GM18873 (cell line): ENCODE data around the gene LTC4S.
A peak's percentile ranks its signal among the peaks of the same experiment; 100 is the strongest.

ENCODE experiments used
- ATAC-seq: cut with Tn5 transposase; IDR thresholded peaks from one replicate; pipeline ENCODE4 v1.9.1; 2021; ENCODE audit warnings: mild to moderate bottlenecking, moderate library complexity, moderate number of reproducible peaks; ENCODE audit not compliant: unreplicated experiment, low FRiP score

Gene LTC4S

DNA sequence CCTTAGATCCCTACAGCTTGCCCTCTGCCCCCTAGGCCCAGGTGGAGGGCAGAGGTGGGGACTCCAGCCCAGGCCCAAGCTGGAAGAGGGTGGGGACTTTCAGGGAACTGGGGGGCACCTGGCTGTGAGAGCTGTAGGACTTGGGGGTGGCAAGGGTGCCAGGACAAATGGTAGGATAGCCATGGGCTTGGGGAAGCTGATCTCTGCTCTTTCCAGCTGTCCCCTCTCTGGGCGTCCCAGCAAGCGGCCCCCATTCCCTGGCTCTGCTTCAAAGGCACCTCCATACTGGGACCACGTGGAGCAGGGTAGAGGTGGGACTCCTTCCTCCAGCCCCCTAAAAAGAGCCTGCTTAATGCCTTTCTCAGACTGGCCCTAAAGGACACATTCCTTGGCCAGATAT is 385 bp downstream of the LTC4S start:
- ATAC-seq, result no peak

DNA sequence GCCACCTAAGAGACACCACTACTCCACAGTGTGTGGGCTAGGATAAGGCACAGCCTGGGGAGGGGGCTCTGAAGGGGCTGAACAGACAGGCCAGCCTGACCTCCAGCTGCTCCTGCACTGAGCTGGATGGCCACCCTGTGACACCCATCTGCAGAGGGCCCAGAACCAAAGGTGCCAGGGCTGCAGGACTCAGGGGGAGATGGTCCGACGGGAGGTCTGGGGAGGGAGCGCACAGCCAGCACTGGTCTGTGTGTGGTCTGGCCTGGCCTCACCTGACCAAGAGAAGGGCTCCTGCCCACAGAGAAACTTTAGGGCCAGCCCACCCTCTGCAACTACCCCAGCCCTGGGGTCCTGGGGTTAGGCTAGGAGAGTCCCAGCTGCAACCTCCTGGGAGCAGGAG is 789 bp downstream of the LTC4S start:
- ATAC-seq, result no peak

DNA sequence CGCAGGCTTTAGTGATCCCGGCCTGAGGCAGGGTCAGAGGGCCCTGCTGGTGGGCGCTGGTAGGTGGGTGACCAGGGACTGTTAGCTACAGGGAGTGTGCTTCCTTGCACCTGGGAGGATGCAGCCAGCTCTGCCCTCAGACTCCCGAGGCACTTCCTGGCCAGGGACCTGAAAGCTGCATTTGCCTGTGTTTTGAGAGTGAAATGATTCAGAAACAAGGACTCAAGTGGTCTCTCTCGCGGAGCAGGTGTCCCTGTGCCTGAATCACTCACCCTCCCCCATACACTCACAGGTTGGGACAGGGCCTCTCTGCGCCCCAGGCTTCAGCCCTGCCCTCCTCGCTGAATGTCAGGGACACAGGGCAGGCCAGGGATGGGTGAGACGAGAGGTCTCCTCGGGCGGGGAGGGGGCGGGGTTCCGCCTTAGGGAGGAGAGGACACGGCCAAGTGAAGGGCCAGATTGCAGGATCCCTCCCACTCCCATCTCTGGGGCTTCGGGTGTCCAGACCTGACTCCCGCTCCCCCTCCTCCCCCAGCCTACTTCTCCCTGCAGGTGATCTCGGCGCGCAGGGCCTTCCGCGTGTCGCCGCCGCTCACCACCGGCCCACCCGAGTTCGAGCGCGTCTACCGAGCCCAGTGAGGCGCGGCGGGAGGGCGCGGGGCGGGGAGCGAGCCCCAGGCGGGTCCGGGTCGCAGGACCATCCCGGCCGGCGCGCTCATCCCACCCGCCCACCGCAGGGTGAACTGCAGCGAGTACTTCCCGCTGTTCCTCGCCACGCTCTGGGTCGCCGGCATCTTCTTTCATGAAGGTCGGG is 1.5 kb downstream of the LTC4S start:
- ATAC-seq, result no peak

GRCh38 chr5:179795863-179796833 is 2.4 kb downstream of the LTC4S start:
- ATAC-seq, result peak; percentile 66

- no peak for ATAC-seq
Observed at GRCh38 chr5:179796877-179797608, 3.3 kb downstream of the LTC4S start.

- ATAC-seq, result no peak
Observed at GRCh38 chr5:179797741-179798140, 4.0 kb downstream of the LTC4S start.

- no peak for ATAC-seq
Observed at GRCh38 chr5:179798144-179798770, 4.5 kb downstream of the LTC4S start.

GRCh38 chr5:179798771-179799643 is 5.2 kb downstream of the LTC4S start:
- ATAC-seq, result no peak

- ATAC-seq, result no peak
Observed at GRCh38 chr5:179799644-179799973, 5.8 kb downstream of the LTC4S start.

GRCh38 chr5:179800071-179800695 is 6.4 kb downstream of the LTC4S start:
- no peak for ATAC-seq

DNA sequence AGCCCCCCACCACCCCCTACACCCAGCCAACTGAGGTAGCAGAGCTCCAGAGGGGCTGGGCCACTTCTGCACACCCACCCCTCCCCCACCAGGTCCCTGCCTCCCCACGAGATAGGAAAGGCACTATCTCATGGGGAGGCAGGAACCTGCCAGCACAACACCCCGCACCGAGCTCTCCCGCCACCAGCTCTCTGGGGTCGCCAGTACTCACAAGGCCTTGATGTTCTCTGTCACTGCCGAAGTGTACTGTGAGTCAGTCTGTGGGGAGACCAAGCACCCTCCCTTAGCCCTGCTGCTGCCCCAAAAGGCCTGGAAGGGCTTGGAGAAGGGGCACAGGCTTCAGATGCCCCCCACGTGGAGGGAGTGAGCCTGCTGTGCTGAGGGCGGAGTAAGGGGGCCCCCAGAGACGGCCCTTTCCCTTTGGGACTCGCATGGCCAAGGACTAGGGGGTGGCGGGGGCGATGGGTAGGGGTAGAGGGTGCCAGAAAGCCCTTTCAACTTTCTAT is 7.0 kb downstream of the LTC4S start:
- ATAC-seq, result no peak

DNA sequence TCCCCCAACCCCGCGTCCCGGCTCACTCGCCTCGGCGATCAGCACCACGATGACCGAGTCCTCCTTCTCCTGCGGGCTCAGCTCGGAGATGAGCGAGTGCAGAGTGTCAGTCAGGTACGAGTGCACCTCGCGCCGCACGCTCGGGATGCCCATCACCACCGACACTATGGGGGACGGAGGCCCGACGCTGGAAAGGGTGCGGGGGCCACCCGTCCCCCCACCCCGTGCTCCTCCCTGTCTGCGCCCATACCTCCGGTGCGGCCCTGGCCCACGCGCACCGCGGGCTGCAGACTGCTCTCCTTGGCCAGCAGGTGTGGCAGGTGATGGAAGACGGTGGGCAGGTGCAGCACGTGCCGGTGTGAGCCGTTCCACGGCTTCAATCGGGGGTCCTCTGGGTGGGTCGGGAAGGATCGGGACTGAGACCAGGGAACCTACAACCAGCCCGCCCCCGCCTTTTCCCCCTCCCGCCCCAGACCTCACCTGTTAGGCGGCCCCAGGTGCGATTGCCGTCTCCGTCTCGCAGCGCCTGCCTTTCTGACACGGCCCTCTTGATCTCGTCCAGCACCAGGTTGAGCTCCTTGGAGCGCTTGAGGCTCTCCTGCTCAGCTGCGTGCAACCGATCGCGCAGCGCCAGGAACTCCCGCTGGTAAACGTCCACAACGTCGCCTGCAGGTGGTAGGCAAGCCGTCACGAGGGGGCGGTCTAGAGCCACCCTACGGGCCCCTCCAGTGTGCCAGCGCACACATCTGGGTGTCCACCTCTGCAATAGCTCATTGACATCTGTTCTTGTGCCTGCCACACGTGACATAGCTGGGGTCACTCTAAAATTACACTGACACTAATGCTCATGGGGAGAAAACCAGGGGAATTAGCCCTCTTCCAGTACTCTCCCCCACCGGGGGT is 7.8 kb downstream of the LTC4S start:
- no peak for ATAC-seq

DNA sequence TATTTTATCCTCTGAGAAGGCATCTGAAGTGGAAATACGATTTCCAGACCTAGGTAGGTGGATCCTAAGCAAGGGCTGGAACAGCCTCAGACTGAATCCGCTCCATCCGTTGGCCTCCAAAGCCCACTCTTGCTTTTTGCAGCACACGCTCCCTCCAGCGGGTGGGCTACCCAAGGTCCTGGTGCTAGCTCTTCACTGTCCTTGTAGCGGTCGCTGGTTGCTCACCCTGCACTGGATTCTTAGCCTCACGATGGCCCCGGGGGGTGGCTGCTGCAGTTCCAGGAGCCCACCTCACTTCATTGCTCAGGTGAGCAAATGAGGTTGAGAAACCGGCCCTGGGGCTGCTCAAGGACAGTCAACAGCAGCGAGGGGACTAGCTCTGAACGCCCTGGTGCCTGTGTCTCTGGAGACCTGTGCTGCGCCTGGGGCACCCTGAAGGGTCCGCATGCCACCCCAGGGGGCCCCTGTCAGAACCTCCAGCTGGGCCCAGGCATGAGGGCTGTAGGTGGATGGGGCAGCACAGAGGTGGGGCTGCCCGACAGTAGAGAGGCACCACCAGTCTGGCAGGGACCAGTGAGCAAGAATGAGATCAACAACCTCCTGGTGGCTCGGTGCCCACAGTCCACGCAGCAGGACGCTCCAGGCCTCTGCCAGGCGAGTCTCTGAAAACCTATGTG is 8.6 kb downstream of the LTC4S start:
- ATAC-seq, result no peak

DNA sequence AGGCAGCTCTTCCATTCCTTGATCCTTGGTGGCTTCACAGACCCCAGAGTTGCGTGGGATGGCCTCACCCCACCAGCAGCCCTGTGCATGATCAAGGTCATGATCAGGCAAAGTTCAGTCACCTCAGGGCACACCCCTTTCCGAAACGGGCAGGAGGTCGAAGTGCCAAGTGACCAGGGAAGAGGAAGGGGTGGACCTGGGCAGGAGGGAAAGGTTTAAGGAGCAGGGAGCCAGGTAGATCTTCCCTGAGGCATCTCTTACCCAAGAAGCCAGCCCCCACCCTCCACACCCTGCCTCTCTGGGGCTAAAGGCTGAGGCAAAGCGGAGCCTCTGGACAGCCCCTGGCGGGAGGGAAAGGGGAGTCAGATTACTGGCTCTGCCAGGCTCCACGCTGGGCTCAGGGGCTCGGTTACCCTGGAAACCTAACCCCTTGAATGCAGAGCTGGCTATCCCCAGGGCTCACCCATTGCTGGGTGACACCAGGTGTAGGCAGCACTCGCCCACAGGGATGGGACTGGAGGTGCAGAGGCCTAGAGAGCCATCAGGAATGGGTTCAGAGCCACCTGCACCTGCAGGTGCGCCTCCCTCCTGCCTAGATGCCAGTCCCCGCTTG is 9.3 kb downstream of the LTC4S start:
- no peak for ATAC-seq

GRCh38 chr5:179803651-179804554 is 10.1 kb downstream of the LTC4S start:
- no peak for ATAC-seq

DNA sequence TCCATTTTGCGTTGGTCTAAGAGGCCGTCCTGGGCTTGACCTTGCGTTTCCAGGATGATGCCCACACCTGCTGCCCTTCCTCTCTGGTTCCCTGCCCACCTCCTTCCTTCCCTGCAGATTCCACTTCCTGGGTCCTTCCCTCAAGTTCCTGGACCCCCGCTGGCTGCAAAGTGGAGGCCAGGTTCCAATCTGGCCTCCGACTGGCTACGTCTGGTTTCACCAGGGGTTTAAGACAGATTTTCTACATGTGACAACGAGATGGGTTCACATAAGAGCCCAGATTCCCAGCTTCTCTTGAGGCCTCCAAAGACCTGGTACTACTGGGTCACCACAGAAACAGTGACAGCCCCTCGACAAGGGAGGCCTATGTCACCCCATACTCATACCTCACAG is 10.8 kb downstream of the LTC4S start:
- ATAC-seq, result no peak
